Activated T-helper 9 cell treated with anti-CD3 and anti-CD28 coated beads, Interleukin-2, amount 50 U/mL, for 16 hours (primary cell): ENCODE measurements around the gene HK2.
"Not testable (repeated sequence)": the region's sequence is repeated elsewhere in the genome, so short reads cannot be mapped to it uniquely, and the experiment has no call there.

Experiments used
- DNase-seq: peaks from one replicate; pipeline ENCODE4 v3.0.0-alpha.2; 2020; ENCODE audit warnings: low read depth

The HK2 gene

GRCh38 chr2:74833418-74834233 is at the start of gene HK2:
TSS of gene HK2 (plus strand) at chr2:74834127. CDS start at chr2:74834581, 454 bp downstream.
- DNase-seq: peak; percentile 76

DNA sequence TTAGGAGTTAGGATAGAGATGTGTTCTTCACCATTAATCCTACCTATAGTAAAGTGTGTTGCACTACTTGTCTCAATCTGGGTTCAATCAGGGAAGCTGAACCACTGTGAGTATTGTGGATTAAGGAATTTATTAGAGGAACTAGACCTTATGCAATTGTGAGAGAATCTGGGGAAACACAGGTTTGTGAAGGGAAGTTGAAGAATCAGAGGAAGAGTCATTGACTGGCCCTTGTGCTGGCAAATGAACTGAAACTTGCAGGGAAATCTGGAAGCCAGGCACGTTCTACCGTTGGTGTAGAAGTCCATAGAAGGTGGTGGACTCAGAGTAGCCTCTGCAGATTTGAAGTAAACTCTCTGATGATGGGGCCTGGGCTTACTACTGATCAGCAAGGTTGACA is 44.7 kb upstream of the HK2 start:
- no peak for DNase-seq

GRCh38 chr2:74792282-74792681 is 41.6 kb upstream of the HK2 start:
- DNase-seq: no peak

DNA sequence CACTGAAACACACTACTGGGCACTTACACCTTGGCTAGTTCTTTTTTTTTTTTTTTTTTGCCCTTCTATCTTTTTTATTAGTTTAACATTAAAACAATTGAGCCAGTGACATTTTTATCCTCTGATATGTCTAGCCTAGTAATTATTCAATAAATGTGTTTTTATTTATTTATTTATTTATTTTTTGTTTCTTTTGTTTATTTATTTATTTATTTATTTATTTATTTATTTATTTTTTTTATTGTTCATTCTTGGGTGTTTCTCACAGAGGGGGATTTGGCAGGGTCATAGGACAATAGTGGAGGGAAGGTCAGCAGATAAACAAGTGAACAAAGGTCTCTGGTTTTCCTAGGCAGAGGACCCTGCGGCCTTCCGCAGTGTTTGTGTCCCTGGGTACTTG is 39.0 kb upstream of the HK2 start:
- DNase-seq: not testable (repeated sequence)

DNA sequence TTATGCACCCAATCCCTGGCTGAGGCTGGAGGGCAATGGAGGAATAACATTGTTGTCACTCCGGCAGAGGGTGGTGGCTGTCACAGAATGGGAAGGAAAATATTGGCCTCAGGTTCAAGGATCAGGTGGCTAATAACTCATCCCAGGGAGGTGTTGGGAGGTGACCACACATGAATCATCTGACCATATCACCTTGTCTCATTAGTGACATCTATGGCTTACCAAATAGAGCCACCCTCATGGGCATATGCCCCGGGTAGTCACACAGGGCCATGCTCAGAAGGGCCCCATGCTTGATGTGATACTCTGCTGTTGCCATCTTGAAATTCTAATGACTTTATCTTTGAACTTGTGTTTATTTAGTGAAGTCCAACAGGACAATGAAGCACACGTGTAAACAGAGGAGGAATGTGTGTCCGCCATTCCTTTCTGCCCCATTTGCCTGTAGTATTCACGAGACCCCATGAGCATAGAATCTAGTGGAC is 27.5 kb upstream of the HK2 start:
- DNase-seq: no peak

GRCh38 chr2:74806920-74807319 is 27.0 kb upstream of the HK2 start:
- no peak for DNase-seq

DNA sequence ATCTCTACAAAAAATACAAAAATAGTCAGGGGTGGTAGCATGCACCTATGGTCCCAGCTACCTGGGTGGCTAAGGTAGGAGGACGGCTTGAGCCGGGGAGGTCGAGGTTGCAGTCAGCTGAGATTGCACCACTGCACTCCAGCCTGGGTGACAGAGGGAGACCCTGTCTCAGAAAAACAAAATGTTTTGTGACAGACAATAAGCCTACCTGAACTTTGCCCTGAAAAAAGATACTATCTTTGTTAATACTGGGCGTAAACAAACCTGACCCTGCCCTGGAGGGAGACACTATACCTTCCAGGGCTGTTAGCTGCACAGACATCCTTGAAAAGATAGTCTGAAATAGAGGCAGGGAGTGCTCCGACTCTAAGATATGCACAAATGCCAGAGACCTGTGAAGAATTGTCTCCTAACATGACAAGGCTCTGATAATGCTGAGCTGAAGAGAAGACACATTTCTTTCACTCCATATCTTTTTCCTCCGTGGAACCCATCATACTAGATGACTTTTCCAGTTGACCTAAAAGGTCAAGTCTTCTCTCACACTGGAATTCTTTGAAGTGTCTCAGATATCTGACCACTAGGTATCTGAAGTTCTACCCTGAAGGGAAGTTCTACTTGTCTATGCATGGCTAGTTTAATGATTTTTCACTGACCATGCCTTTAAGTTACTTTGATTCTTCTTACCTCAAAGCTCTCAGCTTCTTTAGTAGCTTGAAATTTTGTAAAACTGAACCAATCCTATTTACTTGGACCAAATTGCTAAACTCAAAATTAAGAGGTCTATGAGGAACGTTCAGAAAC is 20.9 kb upstream of the HK2 start:
- DNase-seq: no peak

- no peak for DNase-seq
Observed at GRCh38 chr2:74814102-74814501, 19.8 kb upstream of the HK2 start.

DNA sequence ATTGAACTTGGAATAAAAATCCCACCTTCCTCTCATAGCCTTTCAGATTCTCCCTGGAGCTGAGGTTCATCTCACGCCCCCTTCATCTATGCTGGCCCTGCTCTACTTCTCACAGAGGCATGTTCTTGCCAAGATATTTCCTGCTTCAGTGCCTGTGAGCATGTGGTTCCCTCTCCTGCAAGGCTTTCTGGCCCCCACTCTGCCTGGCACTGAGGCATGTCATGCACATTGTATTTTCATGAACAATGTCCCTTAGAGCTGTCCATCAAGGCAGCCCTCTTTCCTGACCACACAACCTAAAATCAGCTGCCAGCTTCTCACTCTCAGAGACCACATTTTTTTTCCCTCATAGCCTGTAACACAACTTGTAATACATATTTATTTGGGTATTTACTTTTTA is 18.0 kb upstream of the HK2 start:
- DNase-seq: no peak

DNA sequence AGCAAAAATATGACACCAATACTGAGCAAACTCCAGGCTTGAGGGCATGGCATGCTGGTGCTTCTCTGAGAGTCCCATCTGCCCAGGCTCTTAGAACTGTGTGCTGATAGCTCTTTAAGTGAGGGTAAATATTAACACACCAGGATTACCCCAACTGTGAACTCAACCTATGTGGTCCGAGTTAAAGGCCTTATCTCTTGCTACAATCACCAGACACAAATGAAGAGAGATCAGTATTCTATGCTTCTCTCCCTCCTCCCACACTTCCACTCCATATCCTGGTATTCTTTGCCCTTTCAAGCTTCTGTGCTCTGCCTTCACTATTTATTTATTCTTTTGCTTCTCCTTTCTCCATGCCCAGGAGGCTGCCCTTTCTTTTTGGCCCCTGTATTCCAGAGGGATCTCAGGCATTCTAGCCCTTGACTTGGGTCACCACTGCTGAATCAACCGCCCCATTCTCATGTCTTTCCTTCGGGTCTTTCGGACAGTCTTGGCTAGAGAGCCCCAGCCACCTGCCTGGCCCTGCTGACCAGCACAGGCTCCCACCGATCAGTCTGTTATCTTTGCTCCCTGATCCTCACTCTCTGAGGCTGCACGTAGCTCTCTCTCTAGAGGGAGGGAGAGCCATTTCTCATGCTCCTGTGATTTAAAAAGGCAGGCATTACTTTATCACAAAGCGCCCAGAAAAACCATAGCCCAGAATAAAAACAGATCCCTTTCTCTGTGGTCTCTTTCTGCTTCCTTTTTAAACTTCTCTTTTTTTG is 17.2 kb upstream of the HK2 start:
- DNase-seq: no peak

GRCh38 chr2:74817304-74817675 is 16.6 kb upstream of the HK2 start:
- DNase-seq: no peak

- no peak for DNase-seq
Observed at GRCh38 chr2:74819702-74820101, 14.2 kb upstream of the HK2 start.

DNA sequence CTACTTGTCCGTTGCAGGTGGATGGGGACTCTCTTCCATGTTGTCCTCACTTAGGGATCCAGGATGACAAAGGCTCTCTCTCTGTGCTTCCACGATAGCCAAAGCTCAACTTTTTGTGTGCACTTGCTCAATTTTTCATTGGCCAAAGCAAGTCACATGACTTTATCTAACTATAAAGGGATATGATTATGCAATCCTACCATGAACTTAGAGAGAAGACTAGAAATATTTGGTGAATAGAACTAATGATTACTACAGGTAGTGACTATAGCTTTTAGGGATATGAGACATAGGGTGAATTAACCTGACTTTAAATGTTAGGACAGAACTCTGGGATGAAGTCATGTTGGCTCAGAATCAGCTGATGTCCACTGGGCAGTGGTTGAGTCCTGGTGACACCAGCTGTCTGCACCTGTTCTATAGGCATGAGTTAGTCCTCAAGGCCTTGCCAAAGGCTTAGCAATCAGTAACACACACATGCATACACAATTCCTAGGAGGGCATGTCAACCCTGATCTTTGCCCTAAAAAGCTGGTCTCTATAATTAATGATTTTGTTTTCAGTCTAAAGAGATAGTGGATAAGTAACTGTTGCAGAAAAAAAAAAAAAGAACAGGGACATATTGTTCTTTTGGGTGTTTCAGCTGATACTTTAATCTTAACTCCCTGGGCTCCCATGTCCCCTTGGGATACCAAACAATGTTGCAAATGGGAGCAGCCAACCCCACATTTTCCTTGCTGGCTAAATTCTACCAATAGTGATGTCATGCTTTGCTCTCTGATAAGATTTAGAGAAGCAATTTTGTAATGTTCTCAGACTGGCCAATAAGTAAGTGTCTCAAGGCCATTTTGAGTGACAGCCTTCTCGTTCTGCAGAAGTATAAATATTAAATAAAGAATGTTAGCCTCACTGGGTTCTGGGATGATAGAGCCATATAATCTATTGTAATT is 12.5 kb upstream of the HK2 start:
- no peak for DNase-seq

- no peak for DNase-seq
Observed at GRCh38 chr2:74822771-74823566, 11.0 kb upstream of the HK2 start.

DNA sequence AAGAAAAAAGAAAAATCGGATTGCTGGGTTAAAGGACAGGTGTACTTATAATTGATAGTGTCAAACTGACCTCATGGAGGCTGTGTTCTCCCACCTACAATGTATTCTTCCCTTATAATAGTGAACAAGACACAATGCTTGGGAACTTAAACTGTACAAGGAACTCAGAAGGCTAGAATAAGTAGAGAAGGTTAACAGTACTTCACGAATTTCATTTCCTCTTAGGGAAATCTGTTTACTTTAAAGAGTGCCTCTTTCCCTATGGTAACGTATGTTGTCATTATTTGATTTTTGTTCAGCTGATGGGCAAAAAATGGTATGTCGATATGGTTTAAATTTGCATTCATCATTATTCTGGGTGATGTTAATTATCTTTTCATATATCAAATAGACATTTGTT is 9.2 kb upstream of the HK2 start:
- no peak for DNase-seq

DNA sequence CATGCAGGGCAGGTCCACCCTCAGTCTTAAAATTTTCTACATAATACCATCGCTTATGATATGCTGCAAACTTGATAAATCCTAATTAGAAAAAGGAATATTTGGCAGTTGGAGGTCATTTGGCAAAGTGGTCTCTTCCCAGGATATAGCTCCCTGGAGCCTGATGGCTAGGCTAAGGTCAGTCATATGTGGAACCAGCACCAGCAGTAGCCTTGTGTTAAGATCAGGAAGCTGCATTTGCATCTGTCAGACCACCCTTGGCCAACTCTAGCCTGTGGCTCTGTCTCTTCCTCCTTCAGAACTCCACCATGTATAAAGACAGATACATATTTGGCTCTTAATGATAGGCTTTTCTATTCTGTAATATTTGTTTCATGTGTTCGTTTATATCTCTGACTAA is 5.4 kb upstream of the HK2 start:
- DNase-seq: no peak

GRCh38 chr2:74831693-74832530 is 2.0 kb upstream of the HK2 start:
- no peak for DNase-seq

DNA sequence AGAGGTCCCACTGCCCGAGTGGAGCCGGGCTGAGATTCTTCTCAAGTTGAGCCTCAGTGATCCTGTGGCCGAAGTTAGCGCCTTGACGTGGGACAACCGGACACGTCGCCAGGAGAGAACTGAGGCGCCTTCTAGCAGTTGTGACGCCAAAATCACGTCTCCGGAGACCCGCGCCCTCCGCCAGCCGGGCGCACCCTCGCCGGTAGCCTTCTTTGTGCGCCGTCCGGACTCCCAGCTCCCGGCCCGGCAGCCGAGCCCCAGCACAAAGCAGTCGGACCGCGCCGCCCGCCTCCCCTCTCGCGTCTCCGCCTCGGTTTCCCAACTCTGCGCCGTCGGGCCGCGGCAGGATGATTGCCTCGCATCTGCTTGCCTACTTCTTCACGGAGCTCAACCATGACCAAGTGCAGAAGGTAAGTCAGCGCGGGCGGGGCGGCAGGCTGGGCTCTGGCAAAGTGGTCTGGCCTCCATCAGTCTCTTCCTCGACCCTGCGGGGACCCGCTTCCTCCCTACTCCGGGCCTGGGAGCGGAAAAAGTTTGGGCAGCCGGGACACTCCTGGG is 386 bp downstream of the HK2 start:
- not testable (repeated sequence) for DNase-seq
